PFSK-1 (cell line): Measurements from ENCODE around the gene ZMAT5.

Experiments used
- FOXP2 ChIP-seq: optimal IDR thresholded peaks from 2 replicates; pipeline ENCODE3; 2011; ENCODE audit warnings: borderline replicate concordance, control low read depth, inconsistent platforms; ENCODE audit not compliant: insufficient read depth; ENCODE audit errors: extremely low read length, extremely low read depth
- POLR2AphosphoS5 ChIP-seq: IDR thresholded peaks from 2 replicates; pipeline ENCODE4 v1.6.1; 2012; ENCODE audit warnings: low read depth, mild to moderate bottlenecking, control low read depth, low read length, moderate library complexity
- REST ChIP-seq, 2 experiments: IDR thresholded peaks; 2 replicates each; pipeline versions ENCODE4 v1.6.1 to v1.8.0; 2011 to 2012; ENCODE audit warnings: low read depth in 2 of 2, low read length in 2 of 2, control low read depth in 1 of 2, inconsistent platforms in 1 of 2, mild to moderate bottlenecking in 1 of 2, moderate library complexity in 1 of 2; ENCODE audit not compliant: insufficient read depth in 1 of 2
- SIN3A ChIP-seq: IDR thresholded peaks from 2 replicates; pipeline ENCODE4 v1.6.1; 2012; ENCODE audit warnings: mild to moderate bottlenecking, low read length, moderate library complexity, borderline replicate concordance; ENCODE audit not compliant: insufficient read depth
- TAF1 ChIP-seq: IDR thresholded peaks from 2 replicates; pipeline ENCODE4 v1.6.1; 2012; ENCODE audit warnings: low read length, control low read depth, borderline replicate concordance; ENCODE audit not compliant: insufficient read depth

ZMAT5 gene

DNA sequence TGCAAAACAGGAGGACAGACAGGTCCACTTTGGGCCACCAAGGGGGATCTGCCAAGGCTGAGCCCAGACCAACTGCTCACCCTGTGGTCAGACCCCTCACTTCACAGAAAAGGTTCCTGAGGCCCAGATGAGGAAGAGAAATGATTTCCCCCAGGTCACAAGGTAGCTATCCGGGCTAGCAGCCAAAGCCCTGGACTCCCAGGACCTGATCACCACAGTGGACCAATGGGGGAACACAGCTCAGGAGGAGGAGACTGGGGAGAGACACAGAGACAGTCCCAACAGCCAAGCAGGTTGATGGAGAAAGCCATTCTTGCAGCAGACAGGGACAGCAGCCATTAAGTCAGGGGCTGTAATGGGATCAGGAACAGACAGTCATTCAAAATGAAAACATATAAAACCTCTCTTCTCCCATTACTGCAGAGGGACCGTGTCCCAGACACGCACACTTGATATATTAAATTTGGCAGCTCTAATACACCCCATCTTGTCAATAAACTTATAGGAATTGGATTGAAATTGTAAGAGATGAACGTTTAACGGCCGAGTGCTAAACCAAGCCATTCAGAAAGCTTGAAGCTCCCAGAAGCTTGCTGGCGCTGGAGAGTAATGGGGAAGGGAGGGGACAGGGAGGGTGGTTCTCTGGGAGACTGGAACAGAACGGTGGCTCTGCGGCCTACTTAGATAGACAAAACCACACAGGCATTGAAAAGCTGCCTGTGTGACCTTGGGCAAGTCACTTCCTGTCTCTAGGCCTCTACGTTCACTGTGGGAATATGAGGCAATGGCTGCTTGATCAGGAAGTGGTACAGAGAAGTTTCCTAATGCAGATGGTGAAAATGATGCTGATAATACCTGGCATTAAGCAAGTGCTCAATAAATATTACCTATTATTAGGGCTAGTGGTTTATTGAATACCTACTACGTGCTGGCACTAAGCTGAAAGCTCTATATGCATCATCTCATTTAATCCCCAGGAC lies 16.0 kb downstream of the ZMAT5 start:
- no peak for TF ChIP-seq TAF1
- TF ChIP-seq SIN3A = no peak
- TF ChIP-seq REST (IDR thresholded peaks at IDR 0.05; ENCODE audit: insufficient read depth in 1 of 2, low read depth in 2 of 2, low read length in 2 of 2) = no peak
- no peak for TF ChIP-seq FOXP2
- no peak for TF ChIP-seq POLR2AphosphoS5

DNA sequence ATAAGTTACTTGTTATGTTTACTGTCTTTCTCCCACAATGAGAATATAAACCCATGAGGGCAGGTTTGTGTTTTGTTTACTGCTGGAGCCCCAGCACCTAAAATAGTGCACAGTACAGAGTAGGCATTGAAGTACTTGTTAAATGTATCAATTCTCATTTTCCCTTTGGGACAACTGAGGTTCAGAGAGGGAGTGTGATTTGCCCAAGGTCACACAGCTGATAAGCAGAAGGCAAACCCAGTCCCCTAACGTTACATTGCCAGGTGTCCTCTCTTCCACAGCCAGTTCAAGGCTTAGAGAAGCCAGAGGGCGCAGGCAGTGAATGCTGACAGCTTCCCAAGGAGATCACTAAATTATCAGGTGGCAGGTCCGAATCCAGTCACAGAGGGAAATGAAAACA lies 16.8 kb downstream of the ZMAT5 start:
- TF ChIP-seq SIN3A = no peak
- no peak for TF ChIP-seq POLR2AphosphoS5
- no peak for TF ChIP-seq FOXP2
- no peak for TF ChIP-seq TAF1
- TF ChIP-seq REST (IDR thresholded peaks at IDR 0.05; ENCODE audit: insufficient read depth in 1 of 2, low read depth in 2 of 2, low read length in 2 of 2) = no peak

- TF ChIP-seq POLR2AphosphoS5 = no peak
- no peak for TF ChIP-seq REST (IDR thresholded peaks at IDR 0.05; ENCODE audit: insufficient read depth in 1 of 2, low read depth in 2 of 2, low read length in 2 of 2)
- no peak for TF ChIP-seq SIN3A
- TF ChIP-seq TAF1 = no peak
- TF ChIP-seq FOXP2 = no peak
Measured at GRCh38 chr22:29748248-29748893, 18.4 kb downstream of the ZMAT5 start.

DNA sequence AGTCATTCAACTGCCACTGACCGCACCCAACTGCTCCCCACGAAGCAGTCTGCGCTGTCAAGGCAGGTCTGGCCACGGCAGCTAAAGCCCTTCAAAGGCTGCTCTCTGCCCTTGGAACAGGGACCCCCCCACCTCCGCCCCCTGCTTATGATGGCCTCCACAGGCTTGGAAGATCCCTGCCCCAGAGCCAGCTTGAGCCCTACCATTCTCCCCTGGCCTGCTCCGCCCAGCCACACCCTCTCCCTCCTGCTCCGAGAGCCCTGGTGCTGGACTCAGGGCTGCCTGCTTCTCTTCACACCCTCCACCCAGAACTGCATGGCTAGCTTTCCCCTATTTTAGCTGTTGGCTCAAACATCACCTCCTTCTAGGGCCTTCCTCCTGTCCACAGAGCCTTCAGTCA lies 19.0 kb downstream of the ZMAT5 start:
- TF ChIP-seq POLR2AphosphoS5 = no peak
- TF ChIP-seq REST (IDR thresholded peaks at IDR 0.05; ENCODE audit: insufficient read depth in 1 of 2, low read depth in 2 of 2, low read length in 2 of 2) = no peak
- no peak for TF ChIP-seq FOXP2
- no peak for TF ChIP-seq SIN3A
- no peak for TF ChIP-seq TAF1
